Ovary (tissue), 9 donors: ENCODE results near the gene ORC4. TPM values are rescaled to one million over a fixed set of nuclear protein-coding genes. Genes with fewer than 3 reads are reported as not detected.

ENCODE experiments used
- DNase-seq, 5 donors: peaks; one replicate each; pipeline ENCODE4 v3.0.0-alpha.2; 2019 to 2020
- H3K27ac ChIP-seq, 2 donors: fragments of 200-600 bp; one replicate each; pipeline versions ENCODE4 v1.5.1 to v1.8.0; 2019 to 2022
- H3K27me3 ChIP-seq: fragments of 200-600 bp; one replicate; pipeline ENCODE4 v1.8.0; 2022
- H3K36me3 ChIP-seq: fragments of 200-600 bp; sonication (generic); one replicate; pipeline ENCODE4 v1.5.1; 2019
- H3K4me1 ChIP-seq: one replicate; pipeline ENCODE4 v1.8.1; 2013; ENCODE audit warnings: mild to moderate bottlenecking, moderate library complexity; ENCODE audit not compliant: insufficient read depth
- H3K4me3 ChIP-seq: fragments of 200-600 bp; sonication (generic); one replicate; pipeline ENCODE4 v1.5.1; 2017
- H3K9me3 ChIP-seq, 2 donors: fragments of 200-600 bp in 1 of 2; sonication (generic) in 1 of 2; one replicate each; pipeline versions ENCODE4 v1.5.1 to v1.8.1; 2013 to 2019; ENCODE audit warnings: mild to moderate bottlenecking in 1 of 2, moderate library complexity in 1 of 2
- EP300 ChIP-seq: sonication (generic); formaldehyde crosslinking; IDR thresholded peaks from one replicate; pipeline ENCODE4 v1.6.1; 2017; ENCODE audit warnings: antibody characterized with exemption
- POLR2A ChIP-seq: fragments of 450-650 bp; IDR thresholded peaks from one replicate; pipeline ENCODE4 v1.6.1; 2017; ENCODE audit warnings: antibody characterized with exemption, mild to moderate bottlenecking, moderate library complexity
- intact Hi-C, 4 donors: fragments of 100-400 bp; cut with DNase I; formaldehyde crosslinking; loops; one replicate each; pipeline versions ENCODE4 v1.11.0 to v1.15.1; 2022 to 2023
- polyA plus RNA-seq, 2 donors: library from polyadenylated mRNA; stranded (reverse); fragments of 200-250 nt in 1 of 2; fragments of 350-450 nt in 1 of 2; fragmentation: Illumina TruSeq in 1 of 2; extraction: RNeasy Lipid Tissue Mini Kit (QIAGEN cat#74804) in 1 of 2; gene quantifications; one replicate each; pipeline ENCODE4 v1.2.3, GENCODE V29; 2013 to 2014
- total RNA-seq, 7 donors: library from RNA; depleted of rRNA in 2 of 7; stranded (reverse); fragments of >200 nt in 2 of 7; fragmentation: NEBNext Ultra II Directional in 3 of 7; extraction: Animal tissue kit (Norgen Biotek cat#: 25700) in 3 of 7; gene quantifications; one replicate each; pipeline versions ENCODE4 v1.1.0 to v1.2.4, GENCODE V29; 2016 to 2023
- TF ChIP-seq, protein P1 (sequence below), 3 donors: fragments of 450-650 bp in 2 of 3; fragments of 200-600 bp in 1 of 3; IDR thresholded peaks; one replicate each; pipeline versions ENCODE4 v1.5.1 to v1.8.0; 2016 to 2022; ENCODE audit warnings: antibody characterized with exemption in 3 of 3, mild to moderate bottlenecking in 1 of 3
- donor health status: DM: no; HTN: no; CAD: no; lungs with moderate emphysema.
- donor health status: DM: no; HTN: no; CAD: no.
- donor health status: Bipolar disorder and iron deficiency.
- donor health status: DM: yes; HTN: yes; CAD: no.
- donor health status: DM: no; HTN: no; CAD: no.
- donor health status: DM: yes; HTN: yes; CAD: no.

The ORC4 gene
- total and polyA plus RNA-seq, 9 donors, result 14.9 to 78.0 (median 49.0) TPM

GRCh38 chr2:147882631-147883030 lies 137.9 kb downstream of the ORC4 start:
- H3K27ac ChIP-seq, result no peak overlapping the region
- DNase-seq, result no peak
- TF ChIP-seq, protein P1, sequence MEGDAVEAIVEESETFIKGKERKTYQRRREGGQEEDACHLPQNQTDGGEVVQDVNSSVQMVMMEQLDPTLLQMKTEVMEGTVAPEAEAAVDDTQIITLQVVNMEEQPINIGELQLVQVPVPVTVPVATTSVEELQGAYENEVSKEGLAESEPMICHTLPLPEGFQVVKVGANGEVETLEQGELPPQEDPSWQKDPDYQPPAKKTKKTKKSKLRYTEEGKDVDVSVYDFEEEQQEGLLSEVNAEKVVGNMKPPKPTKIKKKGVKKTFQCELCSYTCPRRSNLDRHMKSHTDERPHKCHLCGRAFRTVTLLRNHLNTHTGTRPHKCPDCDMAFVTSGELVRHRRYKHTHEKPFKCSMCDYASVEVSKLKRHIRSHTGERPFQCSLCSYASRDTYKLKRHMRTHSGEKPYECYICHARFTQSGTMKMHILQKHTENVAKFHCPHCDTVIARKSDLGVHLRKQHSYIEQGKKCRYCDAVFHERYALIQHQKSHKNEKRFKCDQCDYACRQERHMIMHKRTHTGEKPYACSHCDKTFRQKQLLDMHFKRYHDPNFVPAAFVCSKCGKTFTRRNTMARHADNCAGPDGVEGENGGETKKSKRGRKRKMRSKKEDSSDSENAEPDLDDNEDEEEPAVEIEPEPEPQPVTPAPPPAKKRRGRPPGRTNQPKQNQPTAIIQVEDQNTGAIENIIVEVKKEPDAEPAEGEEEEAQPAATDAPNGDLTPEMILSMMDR (IDR thresholded peaks at IDR 0.05), result no peak
- TF ChIP-seq EP300, result no peak
- no peak for TF ChIP-seq POLR2A
- H3K27me3 ChIP-seq, result no peaks in the 10 kb centered on the region
- intact Hi-C loops, result no loop called here
- H3K4me3 ChIP-seq, result no peak overlapping the region
- no peaks in the 10 kb centered on the region for H3K9me3 ChIP-seq
- H3K4me1 ChIP-seq, result peaks cover 3% of the 10 kb centered on the region
- no peaks in the 10 kb centered on the region for H3K36me3 ChIP-seq

Other genes starting within 250 kb of the ORC4 start
- gene ACVR2A, start 175.7 kb downstream of the ORC4 start, total RNA-seq, result 10 to 100 TPM; 16.4 to 36.9 (median 23.2) TPM
- gene ACVR2A, start 175.7 kb downstream of the ORC4 start, polyA plus RNA-seq, result 1 to 10 TPM; 4.5 to 5.0 TPM
- 10 to 100 TPM; 33.1 to 66.3 (median 47.9) TPM for gene MBD5, start 354 bp upstream of the ORC4 start, total RNA-seq
- gene MBD5, start 354 bp upstream of the ORC4 start, polyA plus RNA-seq, result 10 to 100 TPM in 1 of 2 donors, 1 to 10 TPM in 1; 8.5 to 23.2 TPM